Bronchial epithelial cell (primary cell): ENCODE measurements around the gene KIF5A. TPM values are rescaled to one million over a fixed set of nuclear protein-coding genes. Genes with fewer than 3 reads are reported as not detected.

Experiments used
- DNase-seq: peaks from one replicate; pipeline ENCODE4 v3.0.0-alpha.2; 2010; ENCODE audit warnings: low read depth
- FAIRE-seq: peaks from 2 replicates; lab custom pipeline; 2011; peaks lifted over from hg19 to GRCh38; lab: Jason Lieb, UNC
- H3K27me3 ChIP-seq: 2 replicates; pipeline ENCODE4 v1.5.1; 2011; ENCODE audit warnings: low read length; ENCODE audit not compliant: control insufficient read depth, insufficient read depth
- H3K36me3 ChIP-seq: 2 replicates; pipeline ENCODE4 v1.5.1; 2011; ENCODE audit warnings: low read length; ENCODE audit not compliant: control insufficient read depth, insufficient read depth
- H3K4me3 ChIP-seq: 2 replicates; pipeline ENCODE4 v1.5.1; 2011; ENCODE audit warnings: mild to moderate bottlenecking, low read depth, low read length, control low read depth
- total RNA-seq: library from RNA; depleted of rRNA; stranded (reverse); fragments of >200 nt; gene quantifications from 2 replicates; pipeline ENCODE4 v1.2.1, GENCODE V29; 2014
- TF ChIP-seq, protein P1 (sequence below): IDR thresholded peaks from 2 replicates; pipeline ENCODE4 v1.5.1; 2011; ENCODE audit warnings: mild to moderate bottlenecking, moderate library complexity, low read length, control low read depth, inconsistent platforms; ENCODE audit not compliant: insufficient read depth, severe bottlenecking

KIF5A gene
- total RNA-seq, 1 donor from 2014 or later: under 0.01 TPM

DNA sequence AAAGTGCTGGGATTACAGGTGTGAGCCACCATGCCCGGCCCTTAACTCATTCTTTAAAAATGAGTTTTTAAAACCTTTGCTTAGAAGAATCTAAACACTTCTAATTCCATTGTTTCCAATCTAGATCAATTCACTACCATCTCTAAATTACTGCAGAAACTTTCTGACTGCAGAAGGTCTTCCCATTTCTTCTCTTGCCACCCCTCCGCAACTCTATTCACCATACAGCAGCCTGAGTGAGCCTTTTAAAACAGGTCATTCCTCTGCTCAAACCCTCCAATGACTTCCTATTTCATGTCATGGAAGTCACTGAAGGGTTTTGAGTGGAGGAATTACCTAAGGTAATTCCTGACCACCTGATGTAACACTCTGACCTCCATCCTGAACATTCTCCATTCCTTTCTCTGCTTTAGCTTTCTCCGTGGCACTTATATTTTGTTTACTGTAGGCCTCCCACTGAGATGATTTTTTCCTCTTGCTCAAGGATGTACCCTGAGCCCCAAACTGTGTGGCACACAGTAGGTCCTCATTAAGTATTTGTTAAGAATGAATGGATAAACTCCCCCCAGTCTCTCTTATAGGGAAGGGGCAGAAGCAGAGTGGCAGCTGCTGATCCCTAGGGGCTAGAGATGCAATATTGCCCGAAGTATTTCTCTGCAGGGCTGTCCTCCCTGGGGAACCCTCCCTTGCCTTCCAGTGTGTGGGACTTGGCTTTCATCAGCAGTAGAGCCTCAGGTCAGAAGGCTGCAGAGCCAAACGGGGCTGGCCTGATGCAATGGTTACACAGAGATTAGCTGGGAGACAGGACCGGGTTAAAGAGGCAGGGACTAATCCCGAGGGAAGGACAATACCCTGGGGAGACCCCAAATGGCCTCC is 30.7 kb upstream of the KIF5A start:
- H3K4me3 ChIP-seq: peak overlapping the region; percentile 99
- no peak for FAIRE-seq
- no peaks in the 10 kb centered on the region for H3K27me3 ChIP-seq
- peak; percentile 13 for DNase-seq
- TF ChIP-seq, protein P1, sequence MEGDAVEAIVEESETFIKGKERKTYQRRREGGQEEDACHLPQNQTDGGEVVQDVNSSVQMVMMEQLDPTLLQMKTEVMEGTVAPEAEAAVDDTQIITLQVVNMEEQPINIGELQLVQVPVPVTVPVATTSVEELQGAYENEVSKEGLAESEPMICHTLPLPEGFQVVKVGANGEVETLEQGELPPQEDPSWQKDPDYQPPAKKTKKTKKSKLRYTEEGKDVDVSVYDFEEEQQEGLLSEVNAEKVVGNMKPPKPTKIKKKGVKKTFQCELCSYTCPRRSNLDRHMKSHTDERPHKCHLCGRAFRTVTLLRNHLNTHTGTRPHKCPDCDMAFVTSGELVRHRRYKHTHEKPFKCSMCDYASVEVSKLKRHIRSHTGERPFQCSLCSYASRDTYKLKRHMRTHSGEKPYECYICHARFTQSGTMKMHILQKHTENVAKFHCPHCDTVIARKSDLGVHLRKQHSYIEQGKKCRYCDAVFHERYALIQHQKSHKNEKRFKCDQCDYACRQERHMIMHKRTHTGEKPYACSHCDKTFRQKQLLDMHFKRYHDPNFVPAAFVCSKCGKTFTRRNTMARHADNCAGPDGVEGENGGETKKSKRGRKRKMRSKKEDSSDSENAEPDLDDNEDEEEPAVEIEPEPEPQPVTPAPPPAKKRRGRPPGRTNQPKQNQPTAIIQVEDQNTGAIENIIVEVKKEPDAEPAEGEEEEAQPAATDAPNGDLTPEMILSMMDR: no peak
- peaks cover 34% of the 10 kb centered on the region for H3K36me3 ChIP-seq

- TF ChIP-seq, protein P1: no peak
- H3K4me3 ChIP-seq: peak overlapping the region; percentile 99
- peak; percentile 12 for DNase-seq
- H3K36me3 ChIP-seq: peaks cover 37% of the 10 kb centered on the region
- H3K27me3 ChIP-seq: no peaks in the 10 kb centered on the region
- FAIRE-seq: no peak
These were observed 30.1 kb upstream of the KIF5A start for GRCh38 chr12:57519796-57520052.

GRCh38 chr12:57520053-57520818 is 29.6 kb upstream of the KIF5A start, which contains the start of gene DDIT3:
Gene DDIT3 (minus strand): TSS chr12:57520514. CDS start chr12:57517406, 3,108 bp downstream.
- peaks cover 37% of the 10 kb centered on the region for H3K36me3 ChIP-seq
- TF ChIP-seq, protein P1: no peak
- no peak for FAIRE-seq
- peak within 1 kb of the TSS; percentile 99 for H3K4me3 ChIP-seq
- DNase-seq: peak; percentile 88
- H3K27me3 ChIP-seq: no peaks in the 10 kb centered on the region

DNA sequence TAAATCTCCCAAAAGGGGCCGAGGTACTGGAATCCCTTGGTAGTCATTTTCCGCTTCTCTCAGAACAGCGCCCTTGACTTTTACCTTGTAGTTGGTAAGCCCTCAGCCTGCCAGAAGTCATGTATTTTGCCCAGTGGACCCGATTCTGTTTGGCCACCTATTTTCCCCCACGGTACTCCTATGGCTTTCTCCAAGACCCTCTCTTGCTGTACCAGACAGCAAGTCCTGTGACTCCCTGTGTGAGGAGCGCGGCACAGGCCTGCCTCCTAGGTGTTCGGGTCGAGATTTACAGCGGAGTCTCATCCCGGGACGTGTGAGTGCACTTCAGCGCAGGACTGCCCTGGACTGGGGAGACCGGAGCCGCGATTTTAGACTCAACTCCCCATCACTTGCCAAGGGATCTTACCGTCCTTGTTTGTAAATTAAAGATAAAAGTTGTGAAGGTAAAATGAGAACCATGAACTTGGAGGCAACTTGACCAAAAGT is 28.3 kb upstream of the KIF5A start:
- FAIRE-seq (no peak), DNase-seq (peak; percentile 52)
- Histone ChIP-seq H3K4me3 (no peak overlapping the region), H3K36me3 (peaks cover 43% of the 10 kb centered on the region), H3K27me3 (no peaks in the 10 kb centered on the region)
- TF ChIP-seq, protein P1: peak; percentile 22

- TF ChIP-seq, protein P1: no peak
- FAIRE-seq (no peak), DNase-seq (peak; percentile 91)
- Histone ChIP-seq H3K4me3 (peak within 1 kb of the TSS; percentile 77), H3K36me3 (peaks cover 40% of the 10 kb centered on the region), H3K27me3 (no peaks in the 10 kb centered on the region)
These were observed 27.6 kb upstream of the KIF5A start, which contains the start of gene MBD6 for GRCh38 chr12:57522011-57522886. Gene MBD6 (plus strand): TSS chr12:57522824. CDS start chr12:57524304, 1,480 bp downstream.
